Measurements from ENCODE around the gene BTN2A1. TPM values are rescaled to one million over a fixed set of nuclear protein-coding genes. Genes with fewer than 3 reads are reported as not detected.
A peak's percentile ranks its signal among the peaks of the same experiment; 100 is the strongest.

BTN2A1 gene
- total RNA-seq, 1 donor from 2014 or later: 8.4 TPM

DNA sequence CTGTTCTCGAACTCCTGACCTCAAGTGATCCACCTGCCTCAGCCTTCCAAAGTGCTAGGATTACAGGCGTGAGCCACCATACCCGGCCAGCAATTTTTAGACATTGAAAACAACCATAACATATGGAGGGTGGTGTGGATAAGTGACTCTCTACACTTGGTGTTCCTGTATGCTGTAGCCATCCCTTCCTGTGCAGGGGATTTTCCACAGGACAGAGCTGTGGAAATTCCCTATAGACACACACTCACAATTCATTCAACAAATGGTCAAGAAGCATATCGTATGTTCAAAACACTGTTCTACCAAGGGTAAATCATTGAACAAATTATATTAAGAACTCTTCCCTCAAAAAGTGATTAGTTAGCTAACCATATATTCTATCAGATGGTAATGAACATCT is 6.3 kb downstream of the BTN2A1 start:
- H3K9me3 ChIP-seq (ENCODE audit: control insufficient read depth in 3 of 3, low read length in 3 of 3): no peaks in the 10 kb centered on the region
- no peak overlapping the region for H3K9ac ChIP-seq (ENCODE audit: low read depth in 1 of 3, low read length in 3 of 3)
- no peak overlapping the region for H3K27ac ChIP-seq (ENCODE audit: low read depth, low read length)
- no peaks in the 10 kb centered on the region for H3K27me3 ChIP-seq (ENCODE audit: control insufficient read depth in 3 of 3, insufficient read depth in 3 of 3, low read length in 3 of 3)
- peaks cover 65 to 83% (median 76%) of the 10 kb centered on the region in 3 donors for H3K36me3 ChIP-seq (ENCODE audit: control insufficient read depth in 3 of 3, insufficient read depth in 3 of 3, low read length in 3 of 3)
- H3K4me1 ChIP-seq (ENCODE audit: control insufficient read depth in 3 of 3, insufficient read depth in 3 of 3, low read length in 3 of 3): peaks cover 11 to 20% (median 19%) of the 10 kb centered on the region in 3 donors
- H3K4me3 ChIP-seq (ENCODE audit: low read length in 3 of 3): no peak overlapping the region

DNA sequence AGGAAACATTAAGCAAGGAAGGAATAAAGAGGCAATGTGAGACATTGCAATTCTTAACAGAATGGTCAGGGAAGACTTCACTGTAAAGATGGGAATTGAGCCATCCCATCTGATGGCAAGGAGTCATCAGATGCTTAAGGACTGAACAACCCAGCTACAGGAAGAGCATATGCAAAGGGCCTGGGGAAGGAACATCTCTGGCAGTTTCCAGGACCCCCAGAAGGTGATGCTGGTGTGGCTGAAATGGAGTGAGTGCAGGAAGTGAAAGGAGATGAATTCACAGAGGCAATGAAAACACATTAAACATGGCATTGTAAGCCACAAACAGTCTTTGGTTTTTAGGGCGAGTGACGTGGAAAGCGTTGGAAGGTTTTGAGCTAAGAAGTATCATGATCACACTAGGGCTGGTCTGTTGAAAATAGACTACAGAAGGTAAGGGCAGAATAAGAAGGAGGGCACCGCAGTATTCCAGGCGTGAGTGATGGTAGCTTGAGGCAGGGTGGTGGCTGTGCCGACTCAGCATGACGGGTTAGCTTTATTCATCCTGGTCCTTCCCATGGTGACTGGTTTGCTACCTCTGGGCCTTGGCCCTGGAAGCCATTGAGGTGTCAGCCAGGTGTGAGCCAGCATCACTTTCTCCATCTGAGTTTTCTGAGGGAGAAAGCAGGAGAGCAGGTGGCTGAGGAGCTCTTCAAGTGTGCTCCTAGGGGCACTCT is 6.8 kb downstream of the BTN2A1 start:
- H3K27me3 ChIP-seq (ENCODE audit: control insufficient read depth in 3 of 3, insufficient read depth in 3 of 3, low read length in 3 of 3): no peaks in the 10 kb centered on the region
- peaks cover 6 to 14% (median 14%) of the 10 kb centered on the region in 3 donors for H3K4me1 ChIP-seq (ENCODE audit: control insufficient read depth in 3 of 3, insufficient read depth in 3 of 3, low read length in 3 of 3)
- H3K9me3 ChIP-seq (ENCODE audit: control insufficient read depth in 3 of 3, low read length in 3 of 3): no peaks in the 10 kb centered on the region
- H3K36me3 ChIP-seq (ENCODE audit: control insufficient read depth in 3 of 3, insufficient read depth in 3 of 3, low read length in 3 of 3): peaks cover 62 to 86% (median 76%) of the 10 kb centered on the region in 3 donors
- no peak overlapping the region for H3K4me3 ChIP-seq (ENCODE audit: low read length in 3 of 3)
- H3K9ac ChIP-seq (ENCODE audit: low read depth in 1 of 3, low read length in 3 of 3): no peak overlapping the region
- H3K27ac ChIP-seq (ENCODE audit: low read depth, low read length): no peak overlapping the region

GRCh38 chr6:26465776-26466175 is 8.0 kb downstream of the BTN2A1 start:
- peaks cover 57 to 75% (median 69%) of the 10 kb centered on the region in 3 donors for H3K36me3 ChIP-seq (ENCODE audit: control insufficient read depth in 3 of 3, insufficient read depth in 3 of 3, low read length in 3 of 3)
- no peak overlapping the region for H3K9ac ChIP-seq (ENCODE audit: low read depth in 1 of 3, low read length in 3 of 3)
- H3K4me1 ChIP-seq (ENCODE audit: control insufficient read depth in 3 of 3, insufficient read depth in 3 of 3, low read length in 3 of 3): peaks cover 4% of the 10 kb centered on the region in 3 donors
- no peaks in the 10 kb centered on the region for H3K27me3 ChIP-seq (ENCODE audit: control insufficient read depth in 3 of 3, insufficient read depth in 3 of 3, low read length in 3 of 3)
- H3K4me3 ChIP-seq (ENCODE audit: low read length in 3 of 3): no peak overlapping the region
- H3K9me3 ChIP-seq (ENCODE audit: control insufficient read depth in 3 of 3, low read length in 3 of 3): no peaks in the 10 kb centered on the region
- no peak overlapping the region for H3K27ac ChIP-seq (ENCODE audit: low read depth, low read length)

DNA sequence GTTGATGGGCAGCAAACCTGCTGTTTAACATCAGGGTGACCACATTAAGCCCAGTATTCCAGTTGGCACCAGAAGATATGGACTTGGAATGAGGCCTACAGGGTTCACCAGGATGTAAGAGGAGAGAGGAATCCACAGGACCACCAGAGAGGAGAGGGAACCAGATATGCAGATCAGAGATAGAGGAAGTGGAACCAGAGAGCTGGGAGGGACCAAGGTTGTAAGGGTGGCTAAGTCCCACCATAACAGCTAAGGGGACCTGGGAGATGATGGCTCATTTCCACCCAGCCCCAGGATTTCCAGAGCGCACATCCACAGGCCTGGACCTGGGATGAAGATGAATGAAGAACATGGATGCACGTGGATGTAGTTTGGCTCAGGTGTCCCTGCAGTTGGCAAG is 11.1 kb downstream of the BTN2A1 start:
- H3K4me3 ChIP-seq (ENCODE audit: low read length in 3 of 3): no peak overlapping the region
- H3K9me3 ChIP-seq (ENCODE audit: control insufficient read depth in 3 of 3, low read length in 3 of 3): peaks cover 0 to 3% (median 0%) of the 10 kb centered on the region in 3 donors
- no peak overlapping the region for H3K9ac ChIP-seq (ENCODE audit: low read depth in 1 of 3, low read length in 3 of 3)
- peaks cover 0 to 4% (median 0%) of the 10 kb centered on the region in 3 donors for H3K4me1 ChIP-seq (ENCODE audit: control insufficient read depth in 3 of 3, insufficient read depth in 3 of 3, low read length in 3 of 3)
- no peaks in the 10 kb centered on the region for H3K27me3 ChIP-seq (ENCODE audit: control insufficient read depth in 3 of 3, insufficient read depth in 3 of 3, low read length in 3 of 3)
- H3K27ac ChIP-seq (ENCODE audit: low read depth, low read length): no peak overlapping the region
- H3K36me3 ChIP-seq (ENCODE audit: control insufficient read depth in 3 of 3, insufficient read depth in 3 of 3, low read length in 3 of 3): peaks cover 47 to 55% (median 49%) of the 10 kb centered on the region in 3 donors

GRCh38 chr6:26470643-26471042 is 12.9 kb downstream of the BTN2A1 start:
- H3K27ac ChIP-seq (ENCODE audit: low read depth, low read length): no peak overlapping the region
- H3K4me1 ChIP-seq (ENCODE audit: control insufficient read depth in 3 of 3, insufficient read depth in 3 of 3, low read length in 3 of 3): peaks cover 0 to 10% (median 3%) of the 10 kb centered on the region in 3 donors
- H3K27me3 ChIP-seq (ENCODE audit: control insufficient read depth in 3 of 3, insufficient read depth in 3 of 3, low read length in 3 of 3): no peaks in the 10 kb centered on the region
- H3K4me3 ChIP-seq (ENCODE audit: low read length in 3 of 3): no peak overlapping the region
- H3K9ac ChIP-seq (ENCODE audit: low read depth in 1 of 3, low read length in 3 of 3): no peak overlapping the region
- H3K9me3 ChIP-seq (ENCODE audit: control insufficient read depth in 3 of 3, low read length in 3 of 3): peaks cover 0 to 3% (median 0%) of the 10 kb centered on the region in 3 donors
- H3K36me3 ChIP-seq (ENCODE audit: control insufficient read depth in 3 of 3, insufficient read depth in 3 of 3, low read length in 3 of 3): peaks cover 31 to 37% (median 34%) of the 10 kb centered on the region in 3 donors

DNA sequence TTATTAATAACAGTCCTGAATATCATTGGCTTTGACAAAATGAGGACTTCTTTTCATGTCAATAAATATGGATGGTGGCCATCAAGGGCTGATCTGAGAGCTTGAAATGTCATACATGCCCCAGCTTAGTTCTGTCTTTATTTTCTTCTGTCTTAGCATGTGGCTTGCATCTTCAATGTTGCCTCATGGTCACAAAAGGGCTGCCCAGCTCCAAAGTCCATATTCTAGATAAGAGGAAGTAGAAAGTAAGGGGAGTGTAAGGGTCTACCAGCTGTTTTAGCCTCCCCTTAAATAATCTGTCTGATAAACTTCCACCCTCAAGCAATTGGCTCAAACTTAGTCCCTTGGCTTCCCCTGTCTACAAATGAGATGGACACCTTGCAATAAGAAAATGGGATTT is 14.2 kb downstream of the BTN2A1 start:
- H3K27me3 ChIP-seq (ENCODE audit: control insufficient read depth in 3 of 3, insufficient read depth in 3 of 3, low read length in 3 of 3): no peaks in the 10 kb centered on the region
- peaks cover 0 to 10% (median 3%) of the 10 kb centered on the region in 3 donors for H3K4me1 ChIP-seq (ENCODE audit: control insufficient read depth in 3 of 3, insufficient read depth in 3 of 3, low read length in 3 of 3)
- no peak overlapping the region for H3K4me3 ChIP-seq (ENCODE audit: low read length in 3 of 3)
- H3K9me3 ChIP-seq (ENCODE audit: control insufficient read depth in 3 of 3, low read length in 3 of 3): peaks cover 0 to 3% (median 0%) of the 10 kb centered on the region in 3 donors
- peaks cover 17 to 24% (median 20%) of the 10 kb centered on the region in 3 donors for H3K36me3 ChIP-seq (ENCODE audit: control insufficient read depth in 3 of 3, insufficient read depth in 3 of 3, low read length in 3 of 3)
- no peak overlapping the region for H3K27ac ChIP-seq (ENCODE audit: low read depth, low read length)
- H3K9ac ChIP-seq (ENCODE audit: low read depth in 1 of 3, low read length in 3 of 3): no peak overlapping the region

DNA sequence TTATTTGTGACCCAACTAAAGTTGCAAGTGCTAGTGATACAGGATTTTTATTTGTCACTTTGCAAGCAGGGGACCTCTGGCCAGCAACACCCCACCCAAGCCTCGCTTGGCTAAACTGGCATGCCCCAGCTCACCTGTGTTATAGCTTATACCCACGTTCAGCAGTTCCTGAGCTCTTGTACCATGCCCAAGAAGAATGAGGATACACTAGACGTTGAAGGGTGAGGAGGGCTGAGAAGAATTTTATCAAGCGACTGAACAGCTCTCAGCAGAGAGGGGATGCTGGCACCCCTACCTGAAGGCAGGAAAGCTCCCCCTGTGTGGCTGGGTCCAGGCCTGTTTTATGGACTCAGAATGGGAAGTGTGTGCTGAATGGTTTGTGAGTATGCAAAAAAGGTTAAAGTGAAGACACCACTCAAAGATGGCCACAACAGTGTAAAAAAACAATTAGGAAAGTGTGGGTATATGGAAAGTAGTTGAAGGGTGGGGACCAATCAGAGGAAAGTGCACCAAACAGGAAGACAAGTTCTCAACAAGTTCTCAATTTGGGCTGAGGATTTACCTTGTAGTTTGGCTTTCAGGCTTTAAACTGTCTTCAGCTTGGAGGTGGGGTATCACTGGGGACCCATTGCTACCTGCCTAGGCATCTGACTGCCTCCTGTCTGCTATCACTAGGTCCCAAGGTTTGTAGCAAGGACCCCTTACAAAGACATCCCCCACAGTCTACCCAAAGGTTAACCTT is 15.0 kb downstream of the BTN2A1 start:
- H3K36me3 ChIP-seq (ENCODE audit: control insufficient read depth in 3 of 3, insufficient read depth in 3 of 3, low read length in 3 of 3): peaks cover 14 to 18% (median 15%) of the 10 kb centered on the region in 3 donors
- H3K27me3 ChIP-seq (ENCODE audit: control insufficient read depth in 3 of 3, insufficient read depth in 3 of 3, low read length in 3 of 3): no peaks in the 10 kb centered on the region
- peaks cover 0 to 11% (median 3%) of the 10 kb centered on the region in 3 donors for H3K4me1 ChIP-seq (ENCODE audit: control insufficient read depth in 3 of 3, insufficient read depth in 3 of 3, low read length in 3 of 3)
- H3K9ac ChIP-seq (ENCODE audit: low read depth in 1 of 3, low read length in 3 of 3): no peak overlapping the region
- H3K9me3 ChIP-seq (ENCODE audit: control insufficient read depth in 3 of 3, low read length in 3 of 3): peaks cover 0 to 3% (median 0%) of the 10 kb centered on the region in 3 donors
- H3K4me3 ChIP-seq (ENCODE audit: low read length in 3 of 3): peak overlapping the region in 1 of 3 donors; percentile 94
- peak overlapping the region; percentile 85 for H3K27ac ChIP-seq (ENCODE audit: low read depth, low read length)

DNA sequence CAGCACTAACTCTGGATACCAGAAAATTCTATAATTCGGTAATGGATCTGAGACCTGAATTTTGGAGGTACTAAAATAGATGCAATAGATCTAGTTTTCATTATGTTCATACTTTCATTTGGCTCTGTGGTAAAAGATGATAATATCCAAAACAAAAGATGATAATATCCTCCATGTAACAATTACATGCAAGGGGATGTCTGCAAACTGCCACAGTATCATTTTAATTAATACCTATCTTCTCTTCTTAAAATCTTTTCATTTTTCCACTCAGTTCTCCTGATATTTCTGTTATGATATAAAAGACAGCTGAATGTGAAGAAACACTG is 15.6 kb downstream of the BTN2A1 start:
- H3K9me3 ChIP-seq (ENCODE audit: control insufficient read depth in 3 of 3, low read length in 3 of 3): peaks cover 0 to 3% (median 0%) of the 10 kb centered on the region in 3 donors
- H3K27me3 ChIP-seq (ENCODE audit: control insufficient read depth in 3 of 3, insufficient read depth in 3 of 3, low read length in 3 of 3): no peaks in the 10 kb centered on the region
- H3K27ac ChIP-seq (ENCODE audit: low read depth, low read length): peak overlapping the region; percentile 85
- peaks cover 0 to 13% (median 3%) of the 10 kb centered on the region in 3 donors for H3K4me1 ChIP-seq (ENCODE audit: control insufficient read depth in 3 of 3, insufficient read depth in 3 of 3, low read length in 3 of 3)
- H3K36me3 ChIP-seq (ENCODE audit: control insufficient read depth in 3 of 3, insufficient read depth in 3 of 3, low read length in 3 of 3): peaks cover 7 to 11% (median 8%) of the 10 kb centered on the region in 3 donors
- peak overlapping the region; percentile 43 to 88 (median 71) for H3K9ac ChIP-seq (ENCODE audit: low read depth in 1 of 3, low read length in 3 of 3)
- H3K4me3 ChIP-seq (ENCODE audit: low read length in 3 of 3): peak overlapping the region; percentile 59 to 94 (median 67)

GRCh38 chr6:26473758-26474438 is 16.1 kb downstream of the BTN2A1 start:
- Histone ChIP-seq H3K9ac (ENCODE audit: low read depth in 1 of 3, low read length in 3 of 3) (peak overlapping the region; percentile 43 to 88 (median 71)), H3K4me3 (ENCODE audit: low read length in 3 of 3) (peak overlapping the region; percentile 59 to 94 (median 67)), H3K27ac (ENCODE audit: low read depth, low read length) (peak overlapping the region; percentile 85), H3K4me1 (ENCODE audit: control insufficient read depth in 3 of 3, insufficient read depth in 3 of 3, low read length in 3 of 3) (peaks cover 0 to 13% (median 3%) of the 10 kb centered on the region in 3 donors), H3K36me3 (ENCODE audit: control insufficient read depth in 3 of 3, insufficient read depth in 3 of 3, low read length in 3 of 3) (peaks cover 3 to 6% (median 5%) of the 10 kb centered on the region in 3 donors), H3K9me3 (ENCODE audit: control insufficient read depth in 3 of 3, low read length in 3 of 3) (peaks cover 0 to 3% (median 0%) of the 10 kb centered on the region in 3 donors), H3K27me3 (ENCODE audit: control insufficient read depth in 3 of 3, insufficient read depth in 3 of 3, low read length in 3 of 3) (no peaks in the 10 kb centered on the region)
